HEK293T (cell line): ENCODE data around the gene CYP20A1.

Experiments used
- ELF4 ChIP-seq: fragments of 450-650 bp; IDR thresholded peaks from 2 replicates; pipeline ENCODE4 v1.6.1; 2017; ENCODE audit warnings: antibody characterized with exemption
- HDGF ChIP-seq: fragments of 450-650 bp; IDR thresholded peaks from 2 replicates; pipeline ENCODE4 v1.6.1; 2017; ENCODE audit warnings: antibody characterized with exemption, borderline replicate concordance

GRCh38 chr2:203327901-203328759 lies 89.3 kb downstream of the CYP20A1 start, which contains the start of gene ABI2:
- TF ChIP-seq ELF4: no peak
- TF ChIP-seq HDGF: no peak
